ENCODE data around the gene GSG1. TPM values are rescaled to one million over a fixed set of nuclear protein-coding genes. Genes with fewer than 3 reads are reported as not detected.

Gene GSG1
- total and polyA plus RNA-seq, 2 experiments from 2014 or later, result 0.86 to 2.0 TPM

- Histone ChIP-seq H3K36me3 (ENCODE audit: low read depth) (no peaks in the 10 kb centered on the region), H4K20me1 (ENCODE audit: insufficient read depth) (no peaks in the 10 kb centered on the region), H3K4me1 (ENCODE audit: insufficient read depth) (peaks cover 19% of the 10 kb centered on the region), H3K4me2 (ENCODE audit: unreplicated experiment) (no peak overlapping the region), H3K27ac (no peak overlapping the region), H3K79me2 (ENCODE audit: insufficient read depth) (no peaks in the 10 kb centered on the region), H3K4me3 (no peak overlapping the region), H3F3A (ENCODE audit: insufficient read depth) (0 out of 2 replicates have a peak, but pooled peaks cover 9% of the 10 kb centered on the region), H3K9ac (no peak overlapping the region), H2AFZ (no peak overlapping the region), H3K27me3 (replicated peaks; ENCODE audit: insufficient read depth) (no peaks in the 10 kb centered on the region), H3K9me3 (ENCODE audit: low read depth) (no peaks in the 10 kb centered on the region), H3K9me2 (ENCODE audit: insufficient read depth) (no peaks in the 10 kb centered on the region)
- TF ChIP-seq EZH2 (IDR thresholded peaks at IDR 0.05; ENCODE audit: insufficient read depth, poor library complexity, severe bottlenecking) (no peak), EZH2phosphoT487 (IDR thresholded peaks at IDR 0.05; ENCODE audit: insufficient read depth, low read depth) (no peak)
- no peak for DNase-seq
- in situ Hi-C loops (cut with MboI), result no loop called here
- 97% methylated on average over 3 of the region's 3 CpGs for WGBS, 2 experiments (ENCODE audit: low coverage in 1 of 2, low lambda C conversion rate in 2 of 2, missing lambda C conversion rate in 2 of 2)
Measured at GRCh38 chr12:13126494-13126893, 23.0 kb upstream of the GSG1 start.

- WGBS, 2 experiments (ENCODE audit: low coverage in 1 of 2, low lambda C conversion rate in 2 of 2, missing lambda C conversion rate in 2 of 2), result 94 to 98% methylated on average over 2 of the region's 2 CpGs
- no peak overlapping the region for H3K27ac ChIP-seq
- no peak for DNase-seq
- no peaks in the 10 kb centered on the region for H3K36me3 ChIP-seq (ENCODE audit: low read depth)
- H2AFZ ChIP-seq, result no peak overlapping the region
- H3F3A ChIP-seq (ENCODE audit: insufficient read depth), result 0 out of 2 replicates have a peak, but pooled peaks cover 6% of the 10 kb centered on the region
- no peaks in the 10 kb centered on the region for H4K20me1 ChIP-seq (ENCODE audit: insufficient read depth)
- H3K9me2 ChIP-seq (ENCODE audit: insufficient read depth), result no peaks in the 10 kb centered on the region
- H3K4me1 ChIP-seq (ENCODE audit: insufficient read depth), result peaks cover 14% of the 10 kb centered on the region
- H3K79me2 ChIP-seq (ENCODE audit: insufficient read depth), result no peaks in the 10 kb centered on the region
- TF ChIP-seq EZH2 (IDR thresholded peaks at IDR 0.05; ENCODE audit: insufficient read depth, poor library complexity, severe bottlenecking) (no peak), EZH2phosphoT487 (IDR thresholded peaks at IDR 0.05; ENCODE audit: insufficient read depth, low read depth) (no peak)
- H3K9ac ChIP-seq, result no peak overlapping the region
- no peaks in the 10 kb centered on the region for H3K27me3 ChIP-seq (replicated peaks; ENCODE audit: insufficient read depth)
- H3K4me2 ChIP-seq (ENCODE audit: unreplicated experiment), result no peak overlapping the region
- H3K9me3 ChIP-seq (ENCODE audit: low read depth), result no peaks in the 10 kb centered on the region
- H3K4me3 ChIP-seq, result no peak overlapping the region
- in situ Hi-C loops (cut with MboI), result no loop called here
Measured at GRCh38 chr12:13125996-13126395, 22.5 kb upstream of the GSG1 start.

- H3K9ac ChIP-seq, result no peak overlapping the region
- TF ChIP-seq EZH2phosphoT487 (IDR thresholded peaks at IDR 0.05; ENCODE audit: insufficient read depth, low read depth), result no peak
- TF ChIP-seq EZH2 (IDR thresholded peaks at IDR 0.05; ENCODE audit: insufficient read depth, poor library complexity, severe bottlenecking), result no peak
- H3K27me3 ChIP-seq (replicated peaks; ENCODE audit: insufficient read depth), result no peaks in the 10 kb centered on the region
- H3K27ac ChIP-seq, result no peak overlapping the region
- H3K4me2 ChIP-seq (ENCODE audit: unreplicated experiment), result peak overlapping the region; percentile 41
- DNase-seq, result peak; percentile 50
- no peaks in the 10 kb centered on the region for H4K20me1 ChIP-seq (ENCODE audit: insufficient read depth)
- H3K4me1 ChIP-seq (ENCODE audit: insufficient read depth), result peaks cover 11% of the 10 kb centered on the region
- H3K9me3 ChIP-seq (ENCODE audit: low read depth), result no peaks in the 10 kb centered on the region
- no peaks in the 10 kb centered on the region for H3K9me2 ChIP-seq (ENCODE audit: insufficient read depth)
- H2AFZ ChIP-seq, result no peak overlapping the region
- no peaks in the 10 kb centered on the region for H3K36me3 ChIP-seq (ENCODE audit: low read depth)
- H3F3A ChIP-seq (ENCODE audit: insufficient read depth), result peaks cover 11% of the 10 kb centered on the region; the same call in 1 of the 2 replicates
- 71 to 72% methylated on average over 8 of the region's 8 CpGs for WGBS, 2 experiments (ENCODE audit: low coverage in 1 of 2, low lambda C conversion rate in 2 of 2, missing lambda C conversion rate in 2 of 2)
- in situ Hi-C loops (cut with MboI), result no loop called here
- no peaks in the 10 kb centered on the region for H3K79me2 ChIP-seq (ENCODE audit: insufficient read depth)
- no peak overlapping the region for H3K4me3 ChIP-seq
Measured at GRCh38 chr12:13124656-13125505, 21.4 kb upstream of the GSG1 start.

- in situ Hi-C loops (cut with MboI), result no loop called here
- Histone ChIP-seq H3K27ac (no peak overlapping the region), H3F3A (ENCODE audit: insufficient read depth) (peaks cover 35% of the 10 kb centered on the region), H4K20me1 (ENCODE audit: insufficient read depth) (no peaks in the 10 kb centered on the region), H3K27me3 (replicated peaks; ENCODE audit: insufficient read depth) (no peaks in the 10 kb centered on the region), H3K9me3 (ENCODE audit: low read depth) (no peaks in the 10 kb centered on the region), H3K4me2 (ENCODE audit: unreplicated experiment) (no peak overlapping the region), H2AFZ (no peak overlapping the region), H3K79me2 (ENCODE audit: insufficient read depth) (no peaks in the 10 kb centered on the region), H3K4me1 (ENCODE audit: insufficient read depth) (peaks cover 35% of the 10 kb centered on the region), H3K36me3 (ENCODE audit: low read depth) (no peaks in the 10 kb centered on the region), H3K9me2 (ENCODE audit: insufficient read depth) (no peaks in the 10 kb centered on the region), H3K4me3 (no peak overlapping the region), H3K9ac (no peak overlapping the region)
- TF ChIP-seq EZH2 (IDR thresholded peaks at IDR 0.05; ENCODE audit: insufficient read depth, poor library complexity, severe bottlenecking), result no peak
- 77 to 81% methylated on average over 5 of the region's 5 CpGs for WGBS, 2 experiments (ENCODE audit: low coverage in 1 of 2, low lambda C conversion rate in 2 of 2, missing lambda C conversion rate in 2 of 2)
- no peak for DNase-seq
Measured at GRCh38 chr12:13121568-13121967, 18.1 kb upstream of the GSG1 start.

All from GM23248 (cell line).